ENCODE results near the gene TRIM72.
"Not testable (repeated sequence)": the region's sequence is repeated elsewhere in the genome, so short reads cannot be mapped to it uniquely, and the experiment has no call there.

TRIM72 gene

DNA sequence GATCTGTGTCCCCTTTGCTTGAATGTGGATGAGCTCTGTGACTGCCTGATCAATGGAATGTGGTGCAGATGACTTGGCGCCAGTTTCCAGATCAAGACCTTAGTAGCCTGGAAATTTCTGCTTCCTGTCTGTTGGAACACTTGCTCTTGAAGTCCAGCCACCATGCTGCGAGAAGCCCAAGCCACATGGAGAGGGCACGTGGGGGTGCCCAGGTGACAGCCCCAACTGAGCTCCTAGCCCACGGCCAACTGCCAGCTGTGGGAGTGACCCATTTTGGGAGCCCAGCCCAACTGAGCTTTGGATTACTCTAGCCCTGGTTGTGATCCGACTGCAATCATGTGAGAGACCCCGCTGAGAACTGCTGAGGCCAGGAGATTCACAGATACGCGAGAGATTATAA, 42.5 kb downstream of the TRIM72 start:
- DNase-seq (ENCODE audit: low read depth in 2 of 2): no peak

DNA sequence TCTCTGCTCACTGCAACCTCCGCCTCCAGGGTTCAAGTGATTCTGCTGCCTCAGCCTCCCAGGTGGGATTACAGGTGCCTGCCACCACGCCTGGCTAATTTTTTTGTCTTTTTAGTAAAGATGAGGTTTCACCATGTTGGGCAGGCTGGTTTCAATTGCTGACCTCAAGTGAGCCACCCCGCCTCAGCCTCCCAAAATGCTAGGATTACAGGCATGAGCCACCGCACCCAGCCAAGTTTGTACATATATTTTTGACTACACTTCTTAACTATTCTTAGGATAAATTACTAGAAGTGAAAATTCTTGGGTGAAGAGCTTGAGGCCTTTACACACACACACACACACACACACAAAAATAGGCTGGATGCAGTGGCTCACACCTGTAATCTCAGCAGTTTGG, 44.4 kb downstream of the TRIM72 start:
- no peak for DNase-seq (ENCODE audit: low read depth in 2 of 2)

DNA sequence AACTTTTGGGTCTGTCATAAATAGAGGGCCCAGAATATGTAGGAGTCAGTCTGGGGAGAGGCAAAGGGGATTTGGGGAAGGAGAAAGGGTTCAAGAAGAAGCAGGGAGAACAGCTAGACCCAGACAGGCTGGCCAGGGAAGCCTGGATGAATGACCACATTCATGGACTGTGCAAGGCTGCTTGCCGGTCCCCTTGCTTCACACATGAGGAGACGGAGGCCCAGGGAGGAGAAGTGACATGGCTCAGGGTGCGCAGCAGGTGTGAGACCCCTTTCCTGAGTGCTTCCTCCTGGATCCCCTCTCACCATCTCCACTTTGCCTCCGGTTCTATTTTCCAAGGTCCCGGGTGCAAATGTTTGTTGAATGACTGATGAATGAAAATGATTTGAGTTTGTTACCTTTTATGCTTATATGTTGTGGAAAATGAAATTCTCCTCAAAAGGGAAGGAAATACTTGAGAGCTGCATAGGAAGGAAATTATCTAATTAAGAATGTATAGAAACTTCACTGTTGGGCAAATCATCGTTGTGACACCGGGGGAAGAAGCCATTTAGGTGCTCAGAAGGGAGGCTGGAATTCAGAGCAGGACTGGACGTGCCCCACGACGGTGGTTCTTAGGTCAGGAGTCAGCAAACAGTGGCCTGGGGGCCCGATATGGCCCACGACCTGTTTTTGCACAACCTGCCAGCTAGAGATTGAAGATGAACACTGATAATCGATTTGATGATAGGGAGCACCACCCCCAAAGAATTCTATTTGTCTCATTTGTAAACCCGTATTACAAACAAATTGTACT, 46.4 kb downstream of the TRIM72 start:
- no peak for DNase-seq (ENCODE audit: low read depth in 2 of 2)

DNA sequence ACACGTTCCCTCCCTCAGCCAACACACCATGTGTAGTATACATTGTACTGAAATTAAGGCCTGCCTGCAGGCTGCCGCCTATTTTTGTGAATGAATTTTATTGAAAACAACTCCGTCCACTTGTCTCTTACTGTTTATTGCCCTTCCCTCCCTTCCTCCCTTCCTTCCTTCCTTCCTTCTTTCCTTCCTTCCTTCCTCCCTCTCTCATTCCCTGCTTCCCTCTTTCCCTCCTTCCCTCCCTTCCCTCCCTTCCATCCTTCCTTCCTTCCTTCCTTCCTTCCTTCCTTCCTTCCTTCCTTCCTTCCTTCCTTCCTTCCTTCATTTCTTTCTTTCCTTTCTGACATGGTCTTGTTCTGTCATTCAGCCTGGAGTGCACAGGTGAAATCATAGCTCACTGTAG, 48.2 kb downstream of the TRIM72 start:
- DNase-seq (ENCODE audit: low read depth in 2 of 2): no peak

DNA sequence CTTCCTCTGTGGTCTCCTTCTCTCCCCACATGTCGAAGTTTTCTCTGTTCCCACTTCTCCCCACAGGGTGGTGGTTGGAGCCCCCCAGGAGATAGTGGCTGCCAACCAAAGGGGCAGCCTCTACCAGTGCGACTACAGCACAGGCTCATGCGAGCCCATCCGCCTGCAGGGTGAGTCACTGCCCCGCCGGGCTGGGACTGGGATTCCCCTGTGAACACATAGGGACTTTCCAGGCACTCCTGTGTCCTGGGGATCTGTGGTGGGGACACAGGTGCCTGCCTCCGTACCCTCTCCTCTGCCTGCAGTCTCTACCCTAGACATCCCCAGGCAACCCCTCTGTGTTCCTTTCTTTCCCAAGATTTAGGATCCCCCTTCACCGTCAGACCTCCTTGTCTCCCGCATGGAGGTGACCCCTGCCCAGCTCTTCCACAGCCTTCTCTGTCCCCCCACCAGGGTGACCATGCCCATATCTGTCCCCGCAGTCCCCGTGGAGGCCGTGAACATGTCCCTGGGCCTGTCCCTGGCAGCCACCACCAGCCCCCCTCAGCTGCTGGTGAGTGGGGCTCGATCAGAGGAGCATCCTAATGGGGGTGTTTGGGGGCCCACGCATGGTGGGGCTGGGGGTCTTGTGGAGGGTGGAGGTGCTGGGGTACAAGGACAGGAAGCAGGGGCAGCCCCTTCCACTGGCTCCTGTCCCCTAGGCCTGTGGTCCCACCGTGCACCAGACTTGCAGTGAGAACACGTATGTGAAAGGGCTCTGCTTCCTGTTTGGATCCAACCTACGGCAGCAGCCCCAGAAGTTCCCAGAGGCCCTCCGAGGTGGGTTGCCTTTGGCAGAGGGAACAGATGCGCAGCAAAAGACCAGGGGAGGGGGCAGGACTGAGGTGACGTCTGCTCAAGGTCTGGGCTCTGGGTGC, 51.7 kb downstream of the TRIM72 start:
- peak; percentile 11 to 60 for DNase-seq (ENCODE audit: low read depth in 2 of 2)

DNA sequence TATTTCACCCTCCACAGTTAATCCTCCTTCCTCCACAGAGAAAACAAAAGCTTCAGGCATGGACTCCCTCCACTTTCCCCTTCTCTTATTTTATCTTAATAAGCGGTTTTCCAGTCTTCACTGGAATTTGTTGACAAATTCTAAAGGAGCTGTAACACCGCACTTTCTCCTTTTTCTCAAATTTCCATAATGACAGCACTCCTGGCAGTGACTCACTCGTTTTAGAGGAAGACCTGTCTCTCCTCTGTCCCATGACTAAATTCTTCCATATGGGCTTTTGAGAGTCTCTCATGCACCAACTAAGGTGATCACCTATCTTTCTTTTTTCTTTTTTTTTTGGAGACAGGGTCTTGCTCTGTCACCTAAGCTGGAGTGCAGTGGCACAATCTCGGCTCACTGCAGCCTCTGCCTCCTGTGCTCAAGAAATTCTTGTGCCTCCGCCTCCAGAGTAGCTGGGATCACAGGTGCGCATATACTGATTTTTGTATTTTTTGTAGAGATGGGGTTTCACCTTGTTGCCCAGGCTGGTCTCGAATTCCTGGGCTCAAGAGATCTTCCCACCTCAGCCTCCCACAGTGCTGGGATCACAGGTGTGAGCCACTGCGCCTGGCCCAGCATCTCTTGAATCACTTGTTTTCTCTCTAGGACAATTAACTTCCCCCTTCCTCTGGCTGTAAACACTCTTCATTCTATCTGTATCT, 53.6 kb downstream of the TRIM72 start:
- no peak for DNase-seq (ENCODE audit: low read depth in 2 of 2)

DNA sequence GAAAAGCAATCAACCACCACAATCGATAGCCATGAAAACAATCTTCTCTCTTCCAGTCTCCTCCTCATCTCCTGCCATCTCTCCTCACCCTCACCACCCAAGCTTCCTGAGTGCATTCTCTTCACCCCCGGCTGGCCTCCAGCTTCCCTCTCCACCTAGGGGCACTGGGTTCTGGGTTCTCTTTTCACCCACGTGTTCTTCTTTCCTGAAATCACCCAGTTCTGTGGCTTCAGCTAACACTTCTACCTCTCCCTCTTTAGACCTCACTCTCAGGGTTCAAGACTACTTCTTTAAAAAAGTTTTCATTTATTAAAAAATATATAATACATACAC, 54.1 kb downstream of the TRIM72 start:
- DNase-seq (ENCODE audit: low read depth in 2 of 2): no peak

DNA sequence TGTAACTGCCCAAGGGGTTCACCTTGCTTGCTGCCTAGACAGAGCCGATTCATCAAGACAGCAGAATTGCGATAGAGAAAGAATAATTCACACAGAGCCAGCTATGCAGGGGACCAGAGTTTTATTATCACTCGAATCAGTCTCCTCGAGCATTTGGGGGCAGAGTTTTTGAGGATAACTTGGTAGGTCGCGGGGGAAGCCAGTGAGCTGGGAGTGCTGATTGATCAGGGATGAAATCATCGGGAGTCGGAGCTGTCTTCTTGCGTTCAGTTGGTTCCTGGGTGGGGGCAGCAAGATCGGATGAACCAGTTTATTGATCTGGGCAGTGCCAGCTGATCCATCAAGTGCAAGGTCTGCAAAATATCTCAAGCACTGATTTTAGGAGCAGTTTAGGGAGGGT, 55.0 kb downstream of the TRIM72 start:
- DNase-seq (ENCODE audit: low read depth in 2 of 2): no peak

DNA sequence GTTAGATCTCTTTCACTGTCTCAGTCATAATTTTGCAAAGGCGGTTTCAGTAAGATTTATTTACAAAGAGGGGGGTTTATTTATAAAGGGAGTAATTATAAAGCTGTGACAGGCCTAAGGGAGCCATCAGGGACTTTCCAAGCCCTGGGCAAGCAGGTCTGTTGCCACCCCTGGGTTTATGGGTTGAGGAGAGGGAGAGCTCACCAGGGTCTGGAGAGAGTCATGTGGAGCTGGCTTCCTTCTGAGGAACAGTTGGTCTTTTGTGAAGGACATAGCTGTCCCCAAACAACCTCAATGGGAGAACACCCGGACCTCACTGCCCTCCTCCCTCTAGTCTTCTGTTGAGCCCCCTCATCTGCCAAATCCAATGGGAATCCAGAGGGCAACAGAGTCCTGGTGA, 55.6 kb downstream of the TRIM72 start:
- no peak for DNase-seq (ENCODE audit: low read depth in 2 of 2)

DNA sequence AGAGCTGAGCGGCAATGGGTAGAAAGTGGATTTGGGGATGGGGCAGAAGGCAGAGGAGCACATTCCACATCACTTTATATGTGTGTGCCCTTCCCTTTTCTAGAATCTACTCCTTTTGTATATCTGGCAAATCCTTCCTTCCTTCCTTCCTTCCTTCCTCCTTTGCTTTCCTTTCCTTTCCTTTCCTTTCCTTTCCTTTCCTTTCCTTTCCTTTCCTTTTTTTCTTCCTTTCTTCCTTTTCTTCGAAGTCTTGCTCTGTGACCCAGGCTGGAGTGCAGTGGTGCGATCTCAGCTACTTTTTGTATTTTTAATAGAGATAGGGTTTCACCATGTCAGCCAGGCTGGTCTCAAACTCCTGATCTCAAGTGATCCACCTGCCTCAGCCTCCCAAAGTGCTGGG, 56.1 kb downstream of the TRIM72 start:
- not testable (repeated sequence) for DNase-seq (ENCODE audit: low read depth in 2 of 2)

DNA sequence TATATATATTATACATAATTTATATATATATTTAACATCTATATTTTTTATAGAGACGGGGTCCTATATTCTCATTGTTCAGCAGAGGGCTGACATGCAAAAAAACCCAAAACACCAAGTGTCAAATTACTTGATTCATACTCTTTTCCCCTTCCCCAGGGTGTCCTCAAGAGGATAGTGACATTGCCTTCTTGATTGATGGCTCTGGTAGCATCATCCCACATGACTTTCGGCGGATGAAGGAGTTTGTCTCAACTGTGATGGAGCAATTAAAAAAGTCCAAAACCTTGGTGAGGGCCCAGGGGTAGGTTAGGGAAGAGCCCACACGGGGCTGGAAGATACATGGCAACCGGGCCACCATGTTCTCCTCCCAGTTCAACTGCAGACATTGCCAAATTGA, 56.9 kb downstream of the TRIM72 start:
- DNase-seq (ENCODE audit: low read depth in 2 of 2): no peak

DNA sequence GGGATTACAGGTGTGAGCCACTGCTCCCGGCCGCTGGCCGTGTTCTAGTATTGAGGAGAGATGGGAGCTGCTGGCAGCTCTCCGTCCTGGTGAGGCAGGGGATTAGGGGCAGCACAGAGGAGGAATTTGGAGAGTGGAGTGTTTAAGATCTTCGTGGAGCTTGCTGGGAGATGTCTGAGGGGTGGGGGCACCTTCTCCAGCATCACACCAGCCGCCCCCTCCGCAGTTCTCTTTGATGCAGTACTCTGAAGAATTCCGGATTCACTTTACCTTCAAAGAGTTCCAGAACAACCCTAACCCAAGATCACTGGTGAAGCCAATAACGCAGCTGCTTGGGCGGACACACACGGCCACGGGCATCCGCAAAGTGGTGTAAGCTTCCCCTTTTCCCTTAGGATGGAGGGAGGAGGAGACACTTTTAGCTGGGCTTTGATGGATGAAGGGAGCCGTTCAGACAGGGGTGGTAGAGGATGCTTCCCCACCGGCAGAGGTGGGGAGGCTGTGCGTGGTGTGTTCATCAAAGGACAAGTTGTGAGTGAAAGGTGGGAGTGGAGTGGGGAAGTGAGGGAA, 57.8 kb downstream of the TRIM72 start:
- no peak for DNase-seq (ENCODE audit: low read depth in 2 of 2)

DNA sequence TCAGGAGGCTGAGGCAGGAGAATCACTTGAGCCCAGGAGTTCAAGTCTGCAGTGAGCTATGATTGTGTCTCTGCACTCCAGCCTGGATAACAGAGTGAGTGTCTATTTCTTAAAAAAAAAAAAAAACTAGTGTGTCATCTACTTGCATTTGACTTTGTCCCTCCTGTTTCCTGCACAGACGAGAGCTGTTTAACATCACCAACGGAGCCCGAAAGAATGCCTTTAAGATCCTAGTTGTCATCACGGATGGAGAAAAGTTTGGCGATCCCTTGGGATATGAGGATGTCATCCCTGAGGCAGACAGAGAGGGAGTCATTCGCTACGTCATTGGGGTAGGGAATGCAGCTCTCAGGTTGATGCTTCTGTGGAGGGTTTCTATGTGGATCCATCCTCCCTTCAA, 59.3 kb downstream of the TRIM72 start:
- DNase-seq (ENCODE audit: low read depth in 2 of 2): no peak

DNA sequence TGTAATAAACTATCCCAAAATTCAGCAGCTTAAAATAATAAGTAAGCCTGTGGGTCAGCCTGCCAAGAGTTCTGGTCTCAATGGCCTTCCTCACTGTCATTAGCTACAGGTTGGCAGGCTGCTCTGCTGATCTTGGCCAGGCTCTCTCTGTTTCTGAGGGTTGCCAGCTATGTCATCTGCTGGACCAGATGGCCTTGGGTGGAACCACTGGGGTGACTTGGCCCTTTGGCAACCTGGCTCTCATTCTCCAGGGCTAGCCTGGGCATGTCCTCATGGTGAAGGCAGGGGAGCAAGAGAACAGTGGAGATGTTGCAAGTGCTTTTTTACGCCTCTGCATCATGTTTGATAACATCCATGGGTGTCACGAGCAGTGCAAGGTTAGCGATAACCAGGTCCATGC, 59.8 kb downstream of the TRIM72 start:
- DNase-seq (ENCODE audit: low read depth in 2 of 2): no peak

DNA sequence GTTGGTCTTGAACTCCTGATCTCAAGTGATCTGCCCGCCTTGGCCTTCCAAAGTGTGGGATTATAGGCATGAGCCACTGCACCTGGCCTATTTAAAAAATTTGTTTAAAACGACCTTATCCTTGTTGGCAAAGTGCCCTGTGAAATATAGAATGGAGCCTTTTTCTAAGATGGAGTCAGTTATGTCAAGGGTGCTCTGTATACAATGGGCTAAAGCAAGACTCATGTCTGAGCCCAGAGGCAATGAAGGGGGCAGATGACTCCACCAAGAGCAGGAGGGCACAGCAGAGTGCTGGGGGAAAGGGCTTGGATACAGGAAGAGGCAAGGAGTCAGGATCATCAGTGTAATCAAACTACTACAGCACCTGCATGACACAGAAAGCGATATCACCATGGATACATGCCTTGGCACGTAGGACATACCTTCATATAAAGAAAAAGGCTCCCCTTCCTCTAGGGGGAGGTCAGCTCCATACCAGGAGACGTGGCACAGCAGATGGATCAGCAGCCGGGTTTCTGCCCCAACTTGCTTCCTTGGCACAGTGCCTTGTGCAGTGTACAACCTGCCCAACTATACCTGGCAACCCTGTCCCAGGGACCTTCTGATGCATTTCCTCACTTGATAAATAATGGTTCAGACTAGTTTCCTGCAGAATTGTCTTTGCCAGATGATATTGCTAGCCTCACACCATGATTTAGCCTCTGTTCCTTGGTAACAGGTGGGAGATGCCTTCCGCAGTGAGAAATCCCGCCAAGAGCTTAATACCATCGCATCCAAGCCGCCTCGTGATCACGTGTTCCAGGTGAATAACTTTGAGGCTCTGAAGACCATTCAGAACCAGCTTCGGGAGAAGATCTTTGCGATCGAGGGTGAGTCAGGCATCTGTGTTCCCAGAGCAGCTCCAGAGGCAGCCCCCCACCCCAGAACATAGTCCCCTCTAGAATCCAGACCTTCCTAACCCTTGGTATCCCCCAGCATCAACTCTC, 61.2 kb downstream of the TRIM72 start:
- DNase-seq (ENCODE audit: low read depth in 2 of 2): no peak

DNA sequence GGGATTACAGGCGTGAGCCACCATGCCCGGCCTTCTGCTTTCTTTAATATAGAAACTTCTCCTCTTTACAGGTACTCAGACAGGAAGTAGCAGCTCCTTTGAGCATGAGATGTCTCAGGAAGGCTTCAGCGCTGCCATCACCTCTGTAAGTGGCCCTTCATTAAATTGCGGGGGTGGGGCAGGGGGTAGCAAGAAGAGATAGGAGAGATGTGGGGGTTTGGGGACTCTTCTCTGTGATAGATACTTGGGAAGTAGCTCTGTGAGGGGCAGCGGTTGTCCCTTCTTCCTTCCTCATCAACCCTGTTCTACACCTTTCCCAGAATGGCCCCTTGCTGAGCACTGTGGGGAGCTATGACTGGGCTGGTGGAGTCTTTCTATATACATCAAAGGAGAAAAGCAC, 62.7 kb downstream of the TRIM72 start:
- DNase-seq (ENCODE audit: low read depth in 2 of 2): no peak

DNA sequence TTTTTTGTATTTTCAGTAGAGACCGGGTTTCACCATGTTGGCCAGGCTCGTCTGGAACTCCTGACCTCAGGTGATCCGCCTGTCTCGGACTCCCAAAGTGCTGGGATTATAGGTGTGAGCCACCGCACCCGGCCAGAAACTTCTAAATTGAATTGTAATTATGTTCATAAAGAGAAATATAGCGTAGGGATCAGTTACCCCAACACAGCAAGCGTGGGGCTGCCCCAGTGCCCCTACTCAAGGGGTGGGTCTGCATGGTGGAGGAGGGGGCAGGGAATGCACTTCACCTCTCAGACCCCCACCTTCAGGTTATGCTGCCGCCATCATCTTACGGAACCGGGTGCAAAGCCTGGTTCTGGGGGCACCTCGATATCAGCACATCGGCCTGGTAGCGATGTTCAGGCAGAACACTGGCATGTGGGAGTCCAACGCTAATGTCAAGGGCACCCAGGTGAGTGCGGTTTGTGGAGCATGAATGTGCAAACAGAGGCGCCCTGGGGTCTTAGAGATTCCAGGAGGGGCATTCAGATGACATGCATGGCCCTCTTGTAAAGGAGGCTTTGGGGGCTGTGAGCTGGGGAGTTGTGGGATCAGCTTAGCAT, 63.8 kb downstream of the TRIM72 start:
- DNase-seq (ENCODE audit: low read depth in 2 of 2): no peak

DNA sequence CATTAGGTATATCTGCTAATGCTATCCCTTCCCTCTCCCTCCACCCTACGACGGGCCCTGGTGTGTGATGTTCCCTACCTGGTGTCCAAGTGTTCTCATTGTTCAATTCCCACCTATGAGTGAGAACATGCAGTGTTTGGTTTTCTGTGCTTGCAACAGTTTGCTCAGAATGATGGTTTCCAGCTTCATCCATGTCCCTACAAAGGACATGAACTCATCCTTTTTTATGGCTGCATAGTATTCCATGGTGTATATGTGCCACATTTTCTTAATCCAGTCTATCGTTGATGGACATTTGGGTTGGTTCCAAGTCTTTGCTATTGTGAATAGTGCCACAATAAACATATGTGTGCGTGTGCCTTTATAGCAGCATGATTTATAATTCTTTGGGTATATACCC, 64.9 kb downstream of the TRIM72 start:
- not testable (repeated sequence) for DNase-seq (ENCODE audit: low read depth in 2 of 2)
